Posterior cingulate gyrus (tissue), 11 donors: ENCODE measurements around the gene SLC18A2.

Source experiments
- DNase-seq, 10 donors: peaks; one replicate each; pipeline versions ENCODE4 v3.0.0 to v3.0.0-alpha.2; 2020 to 2021; ENCODE audit warnings: mixed read lengths in 3 of 10
- intact Hi-C: fragments of 100-400 bp; cut with DNase I; formaldehyde crosslinking; loops from one replicate; pipeline ENCODE4 v1.15.1; 2023

Gene SLC18A2

GRCh38 chr10:117240621-117241529 is at the start of gene SLC18A2:
TSS of gene SLC18A2 (plus strand) at chr10:117241114. CDS start at chr10:117241694, 580 bp downstream.
- intact Hi-C loops: no loop called here
- peak in 2 of 10 donors; percentile 59 to 72 for DNase-seq

- intact Hi-C loops: no loop called here
- no peak for DNase-seq
These were observed 43.7 kb upstream of the SLC18A2 start, which contains the start of gene KCNK18 for GRCh38 chr10:117197189-117197588. TSS of gene KCNK18 (plus strand) at chr10:117197489. CDS start at chr10:117197489, 0 bp downstream.

GRCh38 chr10:117198088-117198487 is 42.8 kb upstream of the SLC18A2 start:
- DNase-seq: no peak
- intact Hi-C loops: no loop called here

DNA sequence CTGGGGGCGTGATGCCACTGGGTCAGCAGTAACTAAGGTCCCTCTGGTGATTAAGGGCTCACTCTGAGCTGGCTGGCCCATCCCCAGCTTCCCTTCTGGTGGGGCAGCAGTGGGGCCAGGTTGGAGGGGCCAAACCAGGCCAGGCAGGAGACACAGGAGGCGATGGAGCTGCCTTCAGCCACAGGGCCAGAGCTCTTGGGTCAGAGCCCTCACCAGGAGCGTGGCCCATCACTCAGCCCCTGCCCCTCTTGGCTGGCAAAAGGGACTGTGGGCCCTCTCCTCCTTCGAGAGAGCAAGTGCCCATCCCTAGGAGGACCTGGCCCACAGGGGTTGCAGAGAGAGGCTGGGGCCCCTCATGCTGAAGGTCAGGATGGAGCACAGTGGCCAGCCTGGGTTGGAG is 39.1 kb upstream of the SLC18A2 start:
- intact Hi-C loops: no loop called here

DNA sequence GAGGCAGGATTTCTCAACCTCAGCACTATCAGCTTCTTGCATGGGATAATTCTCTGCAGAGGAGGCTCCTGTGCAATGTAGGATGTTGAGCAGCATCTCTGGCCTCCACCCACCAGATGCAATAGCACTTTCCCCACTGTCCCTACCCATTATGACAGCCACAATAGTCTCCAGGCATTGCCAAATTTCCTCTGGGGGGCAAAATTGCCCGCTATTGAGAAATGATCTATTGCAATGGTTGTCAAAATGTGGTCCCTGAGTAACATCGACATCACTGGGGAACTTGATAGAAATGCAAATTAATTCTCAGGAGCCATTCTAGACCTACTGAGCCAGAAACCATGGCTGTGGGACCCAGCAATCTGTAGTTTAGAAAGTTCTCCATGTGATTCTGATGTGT is 36.6 kb upstream of the SLC18A2 start:
- no peak for DNase-seq
- intact Hi-C loops: no loop called here

More for the DNA sequence above, 39.1 kb upstream of the SLC18A2 start:
- DNase-seq: peak in 1 of 10 donors; percentile 64

DNA sequence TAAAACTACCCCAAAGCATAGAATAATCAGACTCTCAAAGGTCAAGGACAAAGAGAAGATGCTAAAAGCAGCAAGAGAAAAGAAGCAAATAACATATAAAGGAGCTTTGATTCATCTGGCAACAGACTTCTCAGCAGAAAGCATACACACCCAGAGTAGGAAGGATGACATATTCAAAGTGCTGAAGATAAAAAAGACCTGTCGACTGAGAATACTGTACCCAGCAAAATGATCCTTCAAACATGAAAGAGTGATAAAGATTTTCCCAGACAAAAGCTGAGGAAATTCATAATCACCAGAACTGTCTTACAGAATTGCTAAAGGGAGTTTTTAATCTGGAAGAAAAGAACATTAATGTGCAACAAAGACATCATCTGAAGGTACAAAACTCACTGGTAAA is 28.7 kb upstream of the SLC18A2 start:
- intact Hi-C loops: no loop called here
- no peak for DNase-seq

- no peak for DNase-seq
- intact Hi-C loops: no loop called here
These were observed 26.5 kb upstream of the SLC18A2 start for GRCh38 chr10:117214401-117214800.

DNA sequence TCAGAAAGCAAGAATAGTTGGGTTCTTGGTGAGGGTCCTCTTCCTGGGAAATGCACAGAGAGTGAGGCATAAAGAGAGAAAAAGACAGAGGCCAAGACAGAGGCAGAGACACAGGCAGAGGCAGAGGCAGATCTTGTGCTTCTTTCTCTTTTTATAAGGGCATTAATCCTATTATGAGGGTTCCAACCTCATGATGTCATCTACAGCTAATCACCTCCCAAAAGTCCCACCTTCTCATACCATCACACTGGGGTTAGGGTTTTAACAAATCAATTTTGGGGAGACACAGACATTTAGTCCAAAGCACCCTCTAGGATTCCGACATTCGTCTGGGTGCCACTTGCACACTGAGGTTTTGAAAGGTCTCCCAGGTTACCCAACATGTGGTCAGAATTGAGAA is 25.8 kb upstream of the SLC18A2 start:
- intact Hi-C loops: no loop called here
- no peak for DNase-seq

GRCh38 chr10:117216028-117216427 is 24.9 kb upstream of the SLC18A2 start:
- DNase-seq: peak in 2 of 10 donors; percentile 73 to 79
- intact Hi-C loops: no loop called here

GRCh38 chr10:117216611-117217195 is 24.2 kb upstream of the SLC18A2 start:
- intact Hi-C loops: loop anchor here (1.0 kb wide), 1 partner anchor 104 kb away; no protein-coding TSS in a partner anchor

GRCh38 chr10:117217196-117217761 is 23.6 kb upstream of the SLC18A2 start:
- DNase-seq: peak in 1 of 10 donors; percentile 72
- intact Hi-C loops: loop anchor here (1.0 kb wide), 1 partner anchor 103 kb away; no protein-coding TSS in a partner anchor

More at GRCh38 chr10:117216611-117217195, 24.2 kb upstream of the SLC18A2 start:
- DNase-seq: peak; percentile 37 to 95 (median 68)

GRCh38 chr10:117218654-117219053 is 22.3 kb upstream of the SLC18A2 start:
- intact Hi-C loops: no loop called here

DNA sequence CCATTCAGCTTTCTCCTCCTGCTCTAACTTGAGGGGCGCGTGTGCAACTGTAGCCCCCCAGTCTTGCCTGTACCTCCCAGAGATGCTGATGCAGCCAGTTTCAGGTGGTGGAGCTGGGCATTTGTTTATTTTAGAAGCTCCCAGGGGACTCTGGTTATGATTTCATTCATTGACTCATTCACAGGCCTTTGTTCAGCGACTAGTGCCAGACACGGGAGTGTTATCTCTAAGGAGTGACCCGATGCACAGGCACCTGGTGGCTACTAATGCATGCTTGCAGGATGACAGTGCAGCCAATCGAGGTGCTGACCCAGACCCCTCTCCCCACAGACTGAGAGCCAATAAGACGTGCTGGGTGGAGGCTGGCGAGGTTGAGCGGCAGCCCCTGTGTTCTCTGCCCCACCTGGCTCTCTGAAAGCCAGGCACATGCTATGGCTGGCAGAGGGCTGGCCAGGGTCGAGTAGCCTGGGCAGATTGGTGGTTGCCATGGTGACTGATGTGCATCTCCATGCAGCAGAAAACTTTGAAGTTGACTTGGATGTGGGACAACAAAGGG is 19.7 kb upstream of the SLC18A2 start:
- intact Hi-C loops: no loop called here

More at GRCh38 chr10:117218654-117219053, 22.3 kb upstream of the SLC18A2 start:
- peak in 1 of 10 donors; percentile 55 for DNase-seq

GRCh38 chr10:117222552-117222951 is 18.4 kb upstream of the SLC18A2 start:
- intact Hi-C loops: no loop called here
- no peak for DNase-seq

More for the DNA sequence above, 19.7 kb upstream of the SLC18A2 start:
- DNase-seq: no peak

GRCh38 chr10:117222976-117223692 is 17.8 kb upstream of the SLC18A2 start:
- intact Hi-C loops: no loop called here
- peak in 1 of 10 donors; percentile 32 for DNase-seq

DNA sequence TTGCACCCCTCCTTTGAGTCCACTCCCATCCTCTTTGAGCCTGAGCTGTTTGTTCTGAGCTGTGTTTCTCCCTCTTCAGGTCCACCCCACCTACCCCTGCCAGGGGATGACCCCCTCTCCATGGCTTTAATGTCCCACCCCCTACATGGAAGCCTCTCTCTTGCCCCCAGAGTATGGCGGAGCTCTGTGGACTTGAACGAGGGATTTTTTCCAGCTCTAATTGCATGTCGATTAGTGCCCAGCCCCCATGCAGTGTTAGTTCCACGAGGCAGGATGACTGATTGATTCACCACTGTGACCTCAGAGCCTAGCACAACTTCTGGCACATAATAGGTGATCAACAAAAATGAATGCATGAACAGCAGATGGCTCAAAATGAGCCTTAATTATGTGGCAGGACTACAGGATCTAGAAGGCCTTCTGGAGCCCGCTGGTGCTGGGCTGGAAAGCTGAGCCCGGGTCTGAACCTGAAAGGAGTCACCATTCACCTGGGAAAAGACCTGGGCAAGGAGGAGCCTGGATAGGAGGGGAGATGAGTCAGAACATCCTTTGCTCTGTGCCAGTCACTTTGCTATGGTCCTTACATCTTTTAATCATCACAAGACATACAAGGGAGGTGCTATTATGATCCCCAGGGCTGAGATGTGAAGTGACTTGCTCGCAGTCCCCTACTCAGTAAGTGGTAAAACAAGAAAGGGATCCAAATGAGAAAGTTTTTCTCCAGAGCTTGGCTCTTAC is 17.1 kb upstream of the SLC18A2 start:
- intact Hi-C loops: no loop called here
- no peak for DNase-seq

GRCh38 chr10:117224881-117225280 is 16.0 kb upstream of the SLC18A2 start:
- intact Hi-C loops: no loop called here
- DNase-seq: no peak

DNA sequence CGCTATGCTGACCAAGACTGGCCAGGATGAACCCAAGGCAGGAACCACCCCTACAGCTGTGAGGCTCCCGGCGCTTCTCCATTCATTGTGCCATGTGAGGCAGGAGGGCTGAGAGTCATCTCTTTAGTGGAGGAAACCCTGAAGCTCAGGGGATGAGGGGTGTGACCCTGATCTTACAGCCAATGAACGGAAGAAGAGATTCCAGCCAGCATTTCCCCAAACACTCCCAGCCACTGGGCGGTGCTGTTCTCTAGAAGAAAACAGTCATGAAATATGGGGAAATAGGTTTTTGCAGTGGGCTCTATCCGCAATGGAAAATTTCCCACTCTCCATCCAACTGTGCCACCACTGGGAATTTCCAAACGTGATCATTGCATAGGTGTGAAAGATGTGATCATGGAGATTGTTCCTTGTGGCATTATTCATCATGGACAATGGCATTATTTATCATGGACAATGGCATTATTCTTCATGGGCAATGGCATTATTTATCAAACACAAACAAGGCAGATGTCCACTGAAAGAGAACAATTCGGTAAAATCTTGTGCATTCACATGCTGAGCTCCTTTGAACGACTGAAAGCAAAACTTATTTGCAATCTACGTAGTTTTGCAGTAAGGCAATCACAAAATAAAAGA is 14.0 kb upstream of the SLC18A2 start:
- no peak for DNase-seq
- intact Hi-C loops: no loop called here

DNA sequence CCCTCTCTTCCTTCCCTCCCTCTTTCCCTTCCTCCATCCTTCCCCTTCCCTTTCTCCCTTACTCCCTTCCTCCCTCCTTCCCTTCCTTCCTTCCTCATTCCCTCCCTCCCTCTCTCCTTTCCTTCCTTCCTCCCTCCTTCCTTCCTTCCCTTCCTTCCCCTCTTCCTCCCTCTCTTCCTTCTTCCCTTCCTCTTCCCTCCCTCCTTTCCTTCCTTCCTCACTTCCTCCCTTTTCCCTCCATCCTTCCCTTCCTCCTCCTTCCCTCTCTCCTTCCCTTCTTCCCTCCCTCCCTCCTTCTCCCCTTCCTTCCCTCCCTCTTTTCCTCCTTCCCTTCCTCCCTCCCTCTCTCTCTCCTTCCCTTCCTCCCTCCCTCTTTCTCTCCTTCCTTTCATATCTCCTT is 12.7 kb upstream of the SLC18A2 start:
- DNase-seq: no peak
- intact Hi-C loops: no loop called here
